Dermis microvascular lymphatic vessel endothelial cell (primary cell): ENCODE data around the gene CLPTM1. TPM values are rescaled to one million over a fixed set of nuclear protein-coding genes. Genes with fewer than 3 reads are reported as not detected.
A peak's percentile ranks its signal among the peaks of the same experiment; 100 is the strongest.

ENCODE experiments used
- DNase-seq, 2 donors: peaks; one replicate each; pipeline versions ENCODE4 v3.0.0 to v3.0.0-alpha.2; 2010; ENCODE audit warnings: low read depth in 2 of 2
- total RNA-seq: library from RNA; depleted of rRNA; stranded (reverse); fragments of >200 nt; gene quantifications from 2 replicates; pipeline ENCODE4 v1.2.1, GENCODE V29; 2014

Gene CLPTM1
- total RNA-seq, 1 donor from 2014 or later = 23.2 TPM

DNA sequence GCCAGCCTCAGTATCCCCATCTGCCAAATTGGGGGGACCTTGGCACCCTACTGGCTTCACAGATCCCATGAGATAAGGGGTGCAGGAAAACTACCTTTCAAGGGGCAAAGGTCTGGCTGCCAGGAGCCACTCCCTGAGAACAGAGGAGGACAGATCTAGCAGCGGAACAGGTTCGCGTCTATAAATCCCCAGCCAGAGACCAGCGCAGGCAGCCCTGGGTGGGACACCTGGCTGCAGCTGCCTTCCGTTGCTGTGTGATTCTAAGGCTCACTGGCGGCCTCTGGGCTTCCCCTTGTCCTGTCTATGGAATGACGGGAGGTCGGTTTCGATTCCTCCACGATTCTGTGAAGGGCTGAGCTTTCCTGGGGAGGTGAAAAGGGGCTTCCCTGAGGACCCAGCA lies 53.4 kb downstream of the CLPTM1 start:
- DNase-seq = no peak

DNA sequence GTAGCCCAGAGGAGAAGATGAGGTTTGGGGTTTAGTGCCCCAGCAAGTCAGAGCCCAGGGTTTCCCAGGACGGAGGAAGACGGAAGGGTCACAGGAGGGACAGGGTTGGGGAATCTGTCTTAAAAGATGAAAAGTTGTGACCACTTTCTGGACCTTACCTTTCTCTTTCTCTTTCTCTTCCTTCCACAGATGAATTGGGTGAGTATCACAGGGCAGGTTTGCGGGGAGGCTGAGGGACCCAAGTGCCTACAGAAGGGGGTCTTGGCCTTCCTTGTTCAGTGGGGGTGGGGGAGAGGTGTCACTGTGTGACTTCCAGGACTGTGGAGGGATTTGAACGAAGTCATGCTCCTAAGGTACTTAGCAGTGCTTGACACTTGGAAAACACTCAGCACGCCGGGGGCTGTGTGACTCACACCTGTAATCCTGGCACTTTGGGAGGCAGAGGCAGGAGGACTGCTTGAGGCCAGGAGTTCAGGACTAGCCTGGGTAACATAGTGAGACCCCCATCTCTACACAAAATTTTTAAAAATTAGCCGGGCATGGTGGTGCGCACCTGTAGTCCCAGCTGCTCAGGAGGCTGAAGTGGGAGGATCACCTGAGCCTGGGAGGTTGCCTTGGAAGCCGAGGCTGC lies 54.6 kb downstream of the CLPTM1 start:
- no peak for DNase-seq

DNA sequence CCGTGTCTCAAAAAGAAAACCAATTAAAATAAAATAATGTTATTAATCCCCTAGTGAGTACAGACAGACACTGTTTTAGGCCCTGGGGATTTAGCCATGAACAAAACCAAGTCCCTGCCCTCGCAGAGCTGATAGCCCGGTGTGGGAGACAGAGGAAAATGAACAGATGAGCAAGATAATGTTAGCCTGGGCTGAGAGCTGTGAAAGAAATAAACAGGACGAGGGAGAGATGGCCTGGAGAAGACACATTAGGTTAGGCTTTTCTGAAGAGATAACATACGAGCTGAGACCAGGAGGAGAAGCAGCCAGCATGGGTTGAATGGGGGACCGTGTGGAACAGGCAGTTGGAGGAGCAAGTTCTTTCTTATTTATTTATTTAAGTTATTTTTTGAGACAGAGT lies 55.1 kb downstream of the CLPTM1 start:
- DNase-seq = no peak

DNA sequence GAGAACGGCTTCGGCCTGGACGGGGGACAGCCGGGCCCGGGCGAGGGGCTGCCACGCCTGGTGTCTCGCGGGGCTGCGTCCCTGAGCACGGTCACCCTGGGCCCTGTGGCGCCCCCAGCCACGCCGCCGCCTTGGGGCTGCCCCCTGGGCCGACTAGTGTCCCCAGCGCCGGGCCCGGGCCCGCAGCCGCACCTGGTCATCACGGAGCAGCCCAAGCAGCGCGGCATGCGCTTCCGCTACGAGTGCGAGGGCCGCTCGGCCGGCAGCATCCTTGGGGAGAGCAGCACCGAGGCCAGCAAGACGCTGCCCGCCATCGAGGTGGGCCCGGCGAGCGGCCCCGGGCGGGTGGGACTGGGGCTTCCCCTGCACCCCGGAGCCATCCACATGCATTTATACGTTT lies 56.8 kb downstream of the CLPTM1 start:
- no peak for DNase-seq

DNA sequence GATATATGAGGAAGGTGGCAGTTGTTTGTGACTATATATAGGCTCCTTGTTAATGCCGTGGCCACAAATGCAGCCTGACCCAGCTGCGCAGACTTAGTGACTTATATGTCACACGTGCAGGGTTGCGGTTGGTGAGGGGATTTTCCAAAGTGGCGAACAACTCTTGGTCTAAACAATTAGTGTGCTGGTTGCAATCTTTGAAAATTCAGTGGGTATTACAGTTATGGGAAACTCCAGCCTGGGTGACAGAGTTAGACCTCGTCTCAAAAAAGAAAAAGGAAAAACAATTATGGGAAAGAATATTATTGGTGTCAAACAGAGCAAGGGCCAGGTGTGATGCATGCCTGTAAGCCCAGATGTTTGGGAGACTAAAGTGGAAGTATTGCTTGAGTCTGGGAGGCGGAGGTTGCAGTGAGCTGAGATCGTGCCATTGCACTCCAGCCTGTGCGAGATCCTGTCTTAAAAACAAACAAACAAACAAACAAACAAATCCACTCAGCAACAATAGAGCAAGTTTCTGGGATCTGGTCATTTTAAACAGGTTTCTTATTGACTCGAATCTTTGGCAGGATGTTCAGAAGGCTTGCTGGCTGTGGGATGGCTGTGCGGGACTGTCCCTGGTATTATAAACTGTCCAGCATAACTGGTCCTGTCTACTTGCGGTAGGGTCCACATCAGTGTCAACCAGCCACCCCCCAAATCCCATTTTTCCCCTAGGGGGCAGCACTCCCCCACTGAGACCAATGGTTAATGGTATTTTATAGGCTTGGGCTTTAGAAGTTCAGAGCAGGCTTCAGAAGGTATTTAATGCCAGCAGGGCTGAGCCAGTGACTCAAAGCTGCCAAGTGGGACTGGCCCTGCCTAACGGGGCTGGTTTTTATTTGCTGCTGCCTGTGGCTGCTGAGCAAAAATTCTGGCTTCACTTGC lies 61.5 kb downstream of the CLPTM1 start:
- peak; percentile 63 to 67 for DNase-seq

DNA sequence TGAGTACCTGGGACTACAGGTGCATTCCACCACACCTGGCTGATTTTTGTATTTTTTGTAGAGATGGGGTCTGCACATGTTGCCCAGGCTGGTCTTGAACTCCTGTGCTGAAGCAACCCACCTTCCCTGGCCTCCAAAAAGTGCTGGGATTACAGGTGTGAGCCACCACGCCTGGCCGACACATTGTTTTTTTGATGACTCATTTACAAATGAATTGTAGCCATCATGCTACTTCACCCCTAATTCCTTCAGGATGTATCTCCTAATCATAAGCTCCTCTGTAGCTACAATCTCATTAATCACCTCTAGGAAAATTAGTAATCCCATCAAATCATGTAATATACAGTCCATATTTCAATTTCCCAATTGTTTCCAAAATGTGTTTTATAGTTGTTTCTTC lies 64.0 kb downstream of the CLPTM1 start:
- DNase-seq = no peak

DNA sequence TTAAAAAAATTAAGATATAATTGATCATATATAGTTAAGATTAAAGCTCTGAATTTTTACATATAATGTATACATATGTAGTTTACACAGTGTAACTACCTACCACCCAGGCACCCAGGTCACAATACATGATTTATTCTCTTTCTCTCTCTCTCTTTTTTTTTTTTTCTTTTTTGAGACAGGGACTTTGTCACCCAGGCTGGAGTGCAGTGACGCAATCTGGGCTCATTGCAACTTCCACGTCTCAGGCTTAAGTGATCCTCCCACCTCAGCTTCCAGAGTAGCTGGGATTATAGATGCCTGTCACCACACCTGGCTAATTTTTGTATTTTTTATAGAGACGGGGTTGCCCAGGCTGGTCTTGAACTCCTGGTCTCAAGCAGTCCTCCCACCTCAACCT lies 64.9 kb downstream of the CLPTM1 start:
- DNase-seq = no peak

DNA sequence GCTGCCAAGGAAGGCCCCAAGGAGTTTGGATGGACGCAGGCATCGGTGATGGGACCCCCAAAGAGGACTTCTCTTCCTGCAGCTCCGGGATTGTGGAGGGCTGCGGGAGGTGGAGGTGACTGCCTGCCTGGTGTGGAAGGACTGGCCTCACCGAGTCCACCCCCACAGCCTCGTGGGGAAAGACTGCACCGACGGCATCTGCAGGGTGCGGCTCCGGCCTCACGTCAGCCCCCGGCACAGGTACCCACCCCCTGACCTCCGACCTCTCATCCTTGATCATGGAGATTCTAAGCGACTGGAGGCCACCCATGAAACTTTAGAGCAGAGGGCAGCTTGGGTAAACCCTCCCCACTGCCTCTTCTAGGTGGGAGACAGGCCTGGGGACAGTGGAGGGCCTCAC lies 66.8 kb downstream of the CLPTM1 start:
- no peak for DNase-seq

DNA sequence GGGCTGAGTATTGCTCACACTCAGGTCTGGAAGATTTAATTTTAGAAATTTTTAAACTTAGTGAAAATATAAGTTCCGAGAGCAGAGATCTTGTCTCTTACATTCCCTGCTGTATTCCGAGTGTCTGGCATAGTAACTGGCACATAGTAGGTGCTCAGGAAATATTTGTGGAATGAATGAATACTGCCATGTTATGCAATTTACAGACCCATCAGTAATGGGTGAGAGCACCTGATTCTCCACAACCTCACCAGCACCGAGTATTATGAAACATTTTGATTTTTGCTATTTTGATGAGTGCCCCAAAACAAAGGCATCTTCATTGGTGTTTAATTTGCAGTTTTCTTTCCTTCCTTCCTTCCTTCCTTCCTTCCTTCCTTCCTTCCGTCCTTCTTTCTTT lies 67.9 kb downstream of the CLPTM1 start:
- no peak for DNase-seq

DNA sequence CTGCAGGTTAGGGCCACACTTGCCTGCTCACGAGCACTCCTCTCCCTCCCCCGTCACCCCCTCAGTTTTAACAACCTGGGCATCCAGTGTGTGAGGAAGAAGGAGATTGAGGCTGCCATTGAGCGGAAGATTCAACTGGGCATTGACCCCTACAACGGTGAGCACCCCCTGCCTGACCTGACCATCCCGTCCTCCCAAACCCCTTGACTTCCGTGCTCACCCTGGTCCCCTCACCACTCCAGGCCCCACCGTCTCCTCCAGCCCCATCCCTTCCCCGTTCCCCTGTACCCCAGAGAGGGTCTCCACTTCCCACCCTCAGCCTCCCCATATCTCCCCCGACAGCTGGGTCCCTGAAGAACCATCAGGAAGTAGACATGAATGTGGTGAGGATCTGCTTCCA lies 70.1 kb downstream of the CLPTM1 start:
- no peak for DNase-seq

DNA sequence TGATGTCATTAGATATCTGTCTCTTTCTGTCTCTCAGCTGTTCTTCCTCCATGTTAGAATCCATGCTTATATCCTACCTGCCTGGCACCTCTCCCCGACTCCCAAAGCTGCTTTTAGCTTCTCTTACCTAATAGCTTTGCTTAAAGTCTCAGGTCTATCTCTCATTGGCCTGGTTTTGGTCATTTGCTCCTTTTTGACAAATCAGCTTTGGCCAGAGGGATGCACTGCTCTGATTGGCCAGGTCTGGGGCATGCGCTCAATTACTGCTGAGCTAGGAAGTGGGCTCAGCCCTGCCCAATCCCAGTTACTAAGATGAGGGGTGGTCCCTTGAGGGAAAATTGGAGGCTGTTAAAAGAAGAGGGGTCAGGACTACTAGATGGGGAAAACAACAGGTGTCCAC lies 72.2 kb downstream of the CLPTM1 start:
- DNase-seq = no peak

DNA sequence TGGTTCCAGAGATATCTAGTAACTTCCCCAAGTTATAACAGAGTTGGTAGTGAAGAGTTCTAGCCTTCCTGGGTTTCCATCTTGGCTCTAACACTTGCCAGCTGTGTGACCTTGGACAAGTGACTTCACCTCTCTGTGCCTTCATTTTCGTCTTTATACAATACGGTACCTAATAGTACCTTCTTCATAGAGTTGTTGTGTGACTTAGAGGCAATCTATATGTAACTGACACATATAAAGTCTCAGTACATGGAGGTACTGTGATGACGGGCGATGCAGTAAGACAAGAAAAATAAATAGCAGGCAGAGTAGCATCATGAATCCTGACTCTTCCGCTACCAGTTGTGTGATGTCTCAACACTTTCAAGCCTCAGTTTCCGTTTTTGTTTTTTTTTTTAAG lies 75.6 kb downstream of the CLPTM1 start:
- no peak for DNase-seq

DNA sequence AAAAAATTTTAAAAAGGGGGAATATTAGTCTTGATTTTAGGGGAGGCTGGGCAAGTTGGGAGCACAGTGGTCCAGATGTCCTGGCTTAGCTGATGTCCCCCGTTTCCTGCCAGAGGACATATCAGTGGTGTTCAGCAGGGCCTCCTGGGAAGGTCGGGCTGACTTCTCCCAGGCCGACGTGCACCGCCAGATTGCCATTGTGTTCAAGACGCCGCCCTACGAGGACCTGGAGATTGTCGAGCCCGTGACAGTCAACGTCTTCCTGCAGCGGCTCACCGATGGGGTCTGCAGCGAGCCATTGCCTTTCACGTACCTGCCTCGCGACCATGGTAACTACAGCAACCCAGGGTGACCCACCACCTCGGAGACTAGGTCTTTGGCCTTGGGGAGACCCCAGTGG lies 77.2 kb downstream of the CLPTM1 start:
- no peak for DNase-seq

DNA sequence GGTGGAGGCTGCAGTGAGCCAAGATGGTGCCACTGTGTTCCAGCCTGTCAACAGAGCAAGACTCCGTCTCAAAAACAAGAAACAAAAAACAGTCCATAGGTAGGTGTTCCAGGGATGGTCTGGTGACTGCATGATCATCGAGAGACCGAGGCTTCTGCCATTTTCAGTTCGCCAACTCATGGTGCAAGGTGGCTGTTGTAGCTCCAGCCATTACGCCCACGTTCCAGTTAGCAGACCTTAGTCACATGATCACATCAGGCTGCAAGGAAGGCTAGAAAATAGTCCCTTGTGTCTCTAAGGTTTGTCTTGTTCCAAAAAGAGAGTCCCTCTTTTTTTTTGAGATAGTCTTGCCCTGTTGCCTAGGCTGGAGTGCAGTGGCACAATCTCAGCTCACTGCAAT lies 80.6 kb downstream of the CLPTM1 start:
- DNase-seq = no peak

DNA sequence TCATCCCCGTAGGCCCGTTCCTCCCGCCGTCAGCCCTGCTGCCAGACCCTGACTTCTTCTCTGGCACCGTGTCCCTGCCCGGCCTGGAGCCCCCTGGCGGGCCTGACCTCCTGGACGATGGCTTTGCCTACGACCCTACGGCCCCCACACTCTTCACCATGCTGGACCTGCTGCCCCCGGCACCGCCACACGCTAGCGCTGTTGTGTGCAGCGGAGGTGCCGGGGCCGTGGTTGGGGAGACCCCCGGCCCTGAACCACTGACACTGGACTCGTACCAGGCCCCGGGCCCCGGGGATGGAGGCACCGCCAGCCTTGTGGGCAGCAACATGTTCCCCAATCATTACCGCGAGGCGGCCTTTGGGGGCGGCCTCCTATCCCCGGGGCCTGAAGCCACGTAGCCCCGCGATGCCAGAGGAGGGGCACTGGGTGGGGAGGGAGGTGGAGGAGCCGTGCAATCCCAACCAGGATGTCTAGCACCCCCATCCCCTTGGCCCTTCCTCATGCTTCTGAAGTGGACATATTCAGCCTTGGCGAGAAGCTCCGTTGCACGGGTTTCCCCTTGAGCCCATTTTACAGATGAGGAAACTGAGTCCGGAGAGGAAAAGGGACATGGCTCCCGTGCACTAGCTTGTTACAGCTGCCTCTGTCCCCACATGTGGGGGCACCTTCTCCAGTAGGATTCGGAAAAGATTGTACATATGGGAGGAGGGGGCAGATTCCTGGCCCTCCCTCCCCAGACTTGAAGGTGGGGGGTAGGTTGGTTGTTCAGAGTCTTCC lies 82.4 kb downstream of the CLPTM1 start:
- no peak for DNase-seq

DNA sequence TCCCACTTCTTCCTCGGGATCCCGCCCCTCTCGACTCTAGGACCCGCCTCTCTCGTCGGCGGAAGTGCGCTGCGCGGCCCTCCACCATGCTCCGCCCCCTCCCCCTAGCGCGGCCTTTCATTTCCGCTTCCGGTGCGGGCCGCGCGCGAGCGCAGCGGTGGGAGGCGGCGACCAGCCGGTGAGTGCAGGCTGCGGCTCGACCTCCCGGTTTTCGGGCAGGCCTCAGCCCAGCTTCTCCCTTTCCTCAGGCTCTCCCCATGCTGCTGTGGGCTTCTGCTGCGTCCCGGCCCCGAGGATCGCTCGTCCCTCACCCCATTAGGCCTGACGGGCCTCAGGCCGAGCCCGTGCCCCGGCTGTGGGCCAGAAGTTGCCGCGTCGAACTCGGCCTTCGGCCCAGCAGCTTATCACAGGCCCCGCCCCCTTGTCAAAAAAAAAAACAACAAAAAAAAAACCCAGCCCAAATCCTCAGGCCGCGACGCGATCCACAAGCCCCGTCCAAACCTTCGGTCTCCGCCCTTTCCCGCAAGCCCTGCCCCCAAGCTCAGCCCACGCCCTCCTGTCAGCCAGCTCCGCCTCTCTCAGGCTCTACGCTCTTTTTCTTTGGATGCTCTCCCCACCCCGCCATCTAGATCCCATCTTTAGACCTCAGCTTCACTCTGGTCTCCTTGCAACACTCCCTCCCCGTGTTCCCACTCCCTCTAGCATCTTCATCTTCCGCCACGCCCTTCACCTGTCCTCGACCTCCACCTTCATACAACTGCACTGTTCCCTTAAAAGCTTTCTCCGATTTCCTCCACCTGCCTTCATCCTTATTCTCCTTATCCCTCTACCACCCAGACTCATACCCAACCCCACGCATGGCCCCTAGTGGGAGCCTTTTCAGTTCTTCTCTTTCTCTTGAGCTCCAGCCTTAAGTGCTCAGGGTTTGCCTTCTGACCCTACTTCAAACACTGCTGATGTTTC lies 84.0 kb downstream of the CLPTM1 start, which contains the start of gene CLASRP:
Gene CLASRP (plus strand): TSS at position 115 of the 963 bp plus-strand sequence. CDS start 1,168 bp downstream, outside the sequence.
- DNase-seq = peak; percentile 74 to 90

DNA sequence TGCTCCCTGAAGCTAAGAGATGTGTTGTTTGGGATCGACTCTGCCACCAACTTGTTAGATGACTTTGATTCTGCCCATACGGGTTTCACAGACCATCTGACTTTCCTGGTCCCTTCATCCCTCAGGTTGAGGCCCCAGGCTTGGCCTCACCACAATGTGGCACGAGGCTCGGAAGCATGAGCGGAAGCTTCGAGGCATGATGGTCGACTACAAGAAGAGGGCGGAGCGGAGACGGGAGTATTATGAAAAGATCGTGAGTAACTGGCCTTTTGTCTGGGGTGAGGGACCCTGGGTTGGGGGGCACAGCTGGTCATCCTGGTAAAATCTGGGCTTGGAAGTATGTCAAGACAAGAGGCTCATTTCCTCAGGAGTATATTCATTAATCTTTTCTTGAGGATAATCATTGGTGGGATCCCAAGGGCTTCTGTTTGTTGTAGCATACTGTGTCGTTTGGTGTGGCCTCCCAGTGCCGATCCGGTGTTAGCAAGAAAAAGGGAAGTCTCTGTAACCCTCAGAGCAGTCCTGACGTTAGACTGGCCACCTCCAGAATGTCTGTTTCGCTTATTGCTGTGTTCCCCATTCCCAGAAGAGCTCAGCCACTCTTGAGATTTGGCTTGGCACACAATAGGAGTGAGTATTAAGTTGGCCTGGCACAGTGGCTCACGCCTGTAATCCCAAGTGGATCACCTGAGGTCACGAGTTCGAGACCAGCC lies 85.0 kb downstream of the CLPTM1 start:
- DNase-seq = no peak

DNA sequence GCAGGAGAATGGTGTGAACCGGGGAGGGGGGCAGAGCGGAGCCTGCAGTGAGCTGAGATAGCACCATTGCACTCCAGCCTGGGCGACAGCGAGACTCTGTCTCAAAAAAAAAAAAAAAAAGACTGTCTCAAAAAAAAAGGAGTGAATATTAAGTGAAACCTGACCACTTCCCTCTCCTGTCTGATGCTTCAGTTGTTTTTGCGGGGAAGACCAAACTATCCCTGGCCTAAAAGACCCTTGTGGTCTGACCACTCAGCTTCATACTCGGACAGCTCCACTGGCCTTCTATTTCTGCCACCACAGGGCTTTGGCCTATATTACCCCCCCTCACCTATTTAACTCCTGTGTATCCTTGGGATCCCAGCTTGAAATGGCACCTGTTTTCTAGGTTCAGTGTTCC lies 85.9 kb downstream of the CLPTM1 start:
- no peak for DNase-seq
